Measurements from ENCODE around the gene NR1H3. TPM values are rescaled to one million over a fixed set of nuclear protein-coding genes. Genes with fewer than 3 reads are reported as not detected.

NR1H3 gene
- total and polyA plus RNA-seq, 2 of the 4 experiments (the other 2 are of a cell fraction) = 9.1 to 13.6 TPM

- TF ChIP-seq MAZ (IDR thresholded peaks at IDR 0.05; ENCODE audit: borderline replicate concordance, low read depth, low read length) (no peak), CHD1 (IDR thresholded peaks at IDR 0.05; ENCODE audit: low read depth, low read length) (no peak)
Observed at GRCh38 chr11:47213950-47214565, 43.7 kb upstream of the NR1H3 start (continued).

DNA sequence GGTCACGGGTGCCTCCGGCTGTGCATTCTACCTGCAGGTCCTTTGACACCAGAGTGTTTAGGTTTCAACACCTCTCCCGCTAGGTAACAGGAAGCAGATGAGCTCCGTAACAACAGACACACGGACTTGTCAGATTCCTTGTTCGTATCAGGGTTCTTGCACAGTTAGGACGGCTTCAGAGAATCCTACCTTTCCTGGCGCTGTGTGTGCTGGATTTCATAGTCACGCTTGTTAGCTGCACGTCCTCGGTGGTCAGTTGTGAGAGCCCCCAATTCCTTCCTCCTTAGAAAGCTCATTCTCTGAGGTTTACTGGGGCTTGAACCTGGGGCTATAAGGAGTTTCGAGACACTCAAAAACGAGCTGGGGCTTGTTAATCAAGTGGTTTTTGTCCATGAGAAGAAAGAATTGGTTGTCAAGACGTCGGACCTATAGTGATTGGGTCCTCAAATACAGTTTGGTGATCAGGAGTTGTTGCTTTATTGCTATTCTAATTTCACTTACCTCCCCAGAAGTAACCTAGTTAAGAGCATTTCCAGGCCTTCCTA, 42.4 kb upstream of the NR1H3 start:
- ATAC-seq (ENCODE audit: low read depth) (no peak), DNase-seq (no peak)
- Histone ChIP-seq H2BK120ac (ENCODE audit: low read depth, low read length) (peak overlapping the region; percentile 89), H3K56ac (ENCODE audit: extremely low read depth, insufficient read depth, low read length) (peak overlapping the region; percentile 88), H4K5ac (ENCODE audit: low read depth, low read length) (peak overlapping the region; percentile 96), H3K9me1 (ENCODE audit: insufficient read depth, low read length) (peaks cover 15% of the 10 kb centered on the region), H2AFZ (replicated peaks; ENCODE audit: low read length, poor library complexity) (peak overlapping the region; percentile 84), H3K23ac (ENCODE audit: low read depth, low read length) (peak overlapping the region; percentile 98), H3K14ac (replicated peaks; ENCODE audit: low read depth, low read length) (peak overlapping the region; percentile 97), H3K9me3 (ENCODE audit: control insufficient read depth, insufficient read depth, low read length) (no peaks in the 10 kb centered on the region), H2AK9ac (replicated peaks; ENCODE audit: low read depth, low read length, poor library complexity) (peak overlapping the region; percentile 100), H3K4me1 (ENCODE audit: control insufficient read depth, insufficient read depth, low read length) (peaks cover 13% of the 10 kb centered on the region), H4K8ac (ENCODE audit: low read depth in 2 of 2, low read length in 2 of 2) (peak overlapping the region; percentile 95 to 97), H3K36me3 (ENCODE audit: control insufficient read depth, insufficient read depth, low read length) (peaks cover 8% of the 10 kb centered on the region), H3K79me1 (ENCODE audit: low read depth in 1 of 2, low read length in 2 of 2) (peaks cover 20 to 45% of the 10 kb centered on the region in 2 experiments), H3K27me3 (ENCODE audit: control insufficient read depth, insufficient read depth, low read length) (no peaks in the 10 kb centered on the region), H2BK15ac (ENCODE audit: low read depth, low read length) (peak overlapping the region; percentile 90; the same call in 2 of the 3 replicates), H2BK20ac (ENCODE audit: low read depth, low read length) (peak overlapping the region; percentile 82), H3K9ac (ENCODE audit: low read depth, low read length) (peak overlapping the region; percentile 98), H2BK5ac (ENCODE audit: low read depth, low read length, poor library complexity, severe bottlenecking) (peak overlapping the region; percentile 98), H2AK5ac (ENCODE audit: low read depth, low read length) (peak overlapping the region; percentile 100), H3K18ac (ENCODE audit: low read depth, low read length) (peak overlapping the region; percentile 99), H3K4me3 (ENCODE audit: insufficient read depth, low read depth, low read length) (peak overlapping the region; percentile 74), H3K27ac (ENCODE audit: insufficient read depth, low read length) (peak overlapping the region; percentile 99), H4K20me1 (ENCODE audit: insufficient read depth, low read length) (peaks cover 22% of the 10 kb centered on the region), H4K91ac (ENCODE audit: insufficient read depth, low read depth, low read length) (peak overlapping the region; percentile 99), H3K4ac (ENCODE audit: low read depth, low read length) (peak overlapping the region; percentile 99), H3K4me2 (ENCODE audit: low read depth, low read length) (peak overlapping the region; percentile 92)
- intact Hi-C loops (cut with micrococcal nuclease) (loop anchor here (2.0 kb wide), 1 partner anchor 33 kb away; the partner anchor contains the start of gene ACP2), in situ Hi-C loops (cut with MboI; ENCODE audit: low sequenced_read_pairs) (no loop called here), dilution Hi-C loops (cut with HindIII; ENCODE audit: low sequenced_read_pairs, unreplicated experiment) (no loop called here)
- WGBS, 2 experiments (ENCODE audit: extremely low coverage in 2 of 2, insufficient read length in 1 of 2) = 0% methylated on average over 2 of the region's 15 CpGs; no CpG with 5 or more reads in 1 of the 2 experiments
- BruUV-seq (replicated peaks) = TSS peak; percentile 54
- POLR2A ChIA-PET (ENCODE audit: unreplicated experiment) = interaction anchor here (0.6 to 1.4 kb wide), 3 partner anchors 12 to 42 kb away, joined by 4 to 11 read pairs (median 4); partner anchors contain the start of gene NR1H3
- CTCF ChIA-PET = interaction anchor here (0.7 to 1.3 kb wide), 5 partner anchors 12 to 44 kb away, joined by 3 to 6 read pairs (median 3); no protein-coding TSS in a partner anchor
- TF ChIP-seq NFE2L2 (IDR thresholded peaks at IDR 0.05; ENCODE audit: low read depth, low read length) (no peak), POLR2A (IDR thresholded peaks at IDR 0.05; ENCODE audit: low read depth, low read length) (no peak), BHLHE40 (IDR thresholded peaks at IDR 0.05; ENCODE audit: low read depth, low read length) (no peak), MAZ (IDR thresholded peaks at IDR 0.05; ENCODE audit: borderline replicate concordance, low read depth, low read length) (no peak), CHD1 (IDR thresholded peaks at IDR 0.05; ENCODE audit: low read depth, low read length) (no peak), CTCF (conservative IDR thresholded peaks at IDR 0.05; ENCODE audit: low read depth, low read length) (no peak), MAFK (IDR thresholded peaks at IDR 0.05; ENCODE audit: low read depth, low read length) (no peak), SMC3 (IDR thresholded peaks at IDR 0.05; ENCODE audit: low read depth, low read length) (no peak), RFX5 (IDR thresholded peaks at IDR 0.05; ENCODE audit: low read depth, low read length) (no peak), FOS (IDR thresholded peaks at IDR 0.05; ENCODE audit: low read depth, low read length) (no peak)
- TF ChIP-seq, protein P1, sequence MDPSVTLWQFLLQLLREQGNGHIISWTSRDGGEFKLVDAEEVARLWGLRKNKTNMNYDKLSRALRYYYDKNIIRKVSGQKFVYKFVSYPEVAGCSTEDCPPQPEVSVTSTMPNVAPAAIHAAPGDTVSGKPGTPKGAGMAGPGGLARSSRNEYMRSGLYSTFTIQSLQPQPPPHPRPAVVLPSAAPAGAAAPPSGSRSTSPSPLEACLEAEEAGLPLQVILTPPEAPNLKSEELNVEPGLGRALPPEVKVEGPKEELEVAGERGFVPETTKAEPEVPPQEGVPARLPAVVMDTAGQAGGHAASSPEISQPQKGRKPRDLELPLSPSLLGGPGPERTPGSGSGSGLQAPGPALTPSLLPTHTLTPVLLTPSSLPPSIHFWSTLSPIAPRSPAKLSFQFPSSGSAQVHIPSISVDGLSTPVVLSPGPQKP (IDR thresholded peaks at IDR 0.05; ENCODE audit: borderline replicate concordance, low read depth, low read length) = no peak
